OCI-LY1 (cell line): Measurements from ENCODE around the gene LGALSL.

Experiments
- CTCF ChIP-seq: fragments of 200-600 bp; sonication (generic), shearing (Covaris generic); IDR thresholded peaks from 2 replicates; pipeline ENCODE4 v1.5.1; 2017; ENCODE audit warnings: mild to moderate bottlenecking, antibody characterized with exemption, low read length, moderate library complexity, mixed read lengths
- EZH2 ChIP-seq: fragments of 200-600 bp; sonication (generic), shearing (Covaris generic); IDR thresholded peaks from 2 replicates; pipeline ENCODE4 v1.8.0; 2017; ENCODE audit warnings: borderline replicate concordance, mixed run types, mild to moderate bottlenecking, antibody characterized with exemption, low read length, moderate library complexity, mixed read lengths

GRCh38 chr2:64422466-64422865 lies 31.5 kb upstream of the LGALSL start:
- TF ChIP-seq CTCF (no peak), EZH2 (no peak)
